Head of caudate nucleus (tissue), 42 donors: Measurements from ENCODE around the gene ZBTB17.
"Not testable (repeated sequence)": the region's sequence is repeated elsewhere in the genome, so short reads cannot be mapped to it uniquely, and the experiment has no call there.

Experiments
- DNase-seq, 42 donors: peaks; one replicate each; pipeline versions ENCODE4 v3.0.0 to v3.0.0-alpha.2; 2020 to 2021; ENCODE audit warnings: mixed read lengths in 7 of 42
- intact Hi-C: fragments of 100-400 bp; cut with DNase I; formaldehyde crosslinking; loops from one replicate; pipeline ENCODE4 v1.15.0; 2022

ZBTB17 gene

GRCh38 chr1:15993666-15994065 is 17.8 kb upstream of the ZBTB17 start:
- intact Hi-C loops: loop anchor here (10.0 kb wide), 2 partner anchors 109 to 199 kb away; no protein-coding TSS in a partner anchor
- DNase-seq: no peak

GRCh38 chr1:15992582-15993500 is 16.9 kb upstream of the ZBTB17 start:
- intact Hi-C loops: loop anchor here (10.0 kb wide), 2 partner anchors 108 to 198 kb away; no protein-coding TSS in a partner anchor
- no peak for DNase-seq

GRCh38 chr1:15992187-15992553 is 16.3 kb upstream of the ZBTB17 start:
- intact Hi-C loops: loop anchor here (10.0 kb wide), 2 partner anchors 107 to 197 kb away; no protein-coding TSS in a partner anchor
- DNase-seq: no peak

- no peak for DNase-seq
- intact Hi-C loops: loop anchor here (10.0 kb wide), 2 partner anchors 107 to 197 kb away; no protein-coding TSS in a partner anchor
Measured at GRCh38 chr1:15991427-15992186, 15.7 kb upstream of the ZBTB17 start.

- intact Hi-C loops: loop anchor here (10.0 kb wide), 2 partner anchors 105 to 195 kb away; no protein-coding TSS in a partner anchor
- no peak for DNase-seq
Measured at GRCh38 chr1:15989776-15990175, 13.9 kb upstream of the ZBTB17 start.

GRCh38 chr1:15988856-15989736 is 13.2 kb upstream of the ZBTB17 start:
- DNase-seq: no peak
- intact Hi-C loops: no loop called here

GRCh38 chr1:15985611-15986297 is 9.9 kb upstream of the ZBTB17 start:
- DNase-seq: peak in 1 of 42 donors; percentile 28
- intact Hi-C loops: no loop called here

- DNase-seq: no peak
- intact Hi-C loops: no loop called here
Measured at GRCh38 chr1:15983275-15983674, 7.4 kb upstream of the ZBTB17 start.

- DNase-seq: no peak
- intact Hi-C loops: no loop called here
Measured at GRCh38 chr1:15981679-15982078, 5.8 kb upstream of the ZBTB17 start.

- DNase-seq, intact Hi-C loops: not testable (repeated sequence)
Measured at GRCh38 chr1:15977947-15978346, 2.0 kb upstream of the ZBTB17 start.

GRCh38 chr1:15975358-15975804 is 520 bp downstream of the ZBTB17 start:
- DNase-seq: peak; percentile 47 to 93 (median 82)
- intact Hi-C loops: no loop called here

GRCh38 chr1:15974855-15975254 is 1.0 kb downstream of the ZBTB17 start:
- intact Hi-C loops: no loop called here
- DNase-seq: no peak

GRCh38 chr1:15973772-15974171 is 2.1 kb downstream of the ZBTB17 start:
- DNase-seq: peak in 2 of 42 donors; percentile 1 to 11
- intact Hi-C loops: no loop called here

GRCh38 chr1:15972409-15972808 is 3.5 kb downstream of the ZBTB17 start:
- intact Hi-C loops: no loop called here
- peak in 1 of 42 donors; percentile 3 for DNase-seq

- no peak for DNase-seq
- intact Hi-C loops: no loop called here
Measured at GRCh38 chr1:15970911-15971310, 5.0 kb downstream of the ZBTB17 start.

GRCh38 chr1:15969321-15969880 is 6.5 kb downstream of the ZBTB17 start:
- peak in 2 of 42 donors; percentile 5 to 13 for DNase-seq
- intact Hi-C loops: loop anchor here (5.0 kb wide), 1 partner anchor 132 kb away; no protein-coding TSS in a partner anchor

- intact Hi-C loops: loop anchor here (5.0 kb wide), 1 partner anchor 131 kb away; no protein-coding TSS in a partner anchor
- peak in 20 of 42 donors; percentile 28 to 74 (median 52) for DNase-seq
Measured at GRCh38 chr1:15968172-15968571, 7.7 kb downstream of the ZBTB17 start.

- intact Hi-C loops: loop anchor here (5.0 kb wide), 1 partner anchor 130 kb away; no protein-coding TSS in a partner anchor
- peak in 1 of 42 donors; percentile 19 for DNase-seq
Measured at GRCh38 chr1:15966956-15967344, 9.0 kb downstream of the ZBTB17 start.
